Neural cell (in vitro differentiated cells): ENCODE results near the gene UBL4A. TPM values are rescaled to one million over a fixed set of nuclear protein-coding genes. Genes with fewer than 3 reads are reported as not detected.
A peak's percentile ranks its signal among the peaks of the same experiment; 100 is the strongest.

ENCODE experiments used
- H2AFZ ChIP-seq: fragments of 200-600, 300-800 bp; sonication (generic), shearing (Covaris generic); 2 replicates; pipeline ENCODE4 v1.6.0; 2014; ENCODE audit warnings: low read depth, mild to moderate bottlenecking, antibody characterized with exemption, low read length, moderate library complexity
- H3F3A ChIP-seq: fragments of 200-600 bp; shearing (Covaris generic); 2 replicates; pipeline ENCODE4 v1.6.1; 2016; ENCODE audit warnings: mild to moderate bottlenecking, moderate library complexity, mixed read lengths, antibody characterized with exemption, low read length; ENCODE audit not compliant: insufficient read depth, poor library complexity, severe bottlenecking
- H3K27ac ChIP-seq: fragments of 200-600, 300-800 bp; sonication (generic), shearing (Covaris generic); 2 replicates; pipeline ENCODE4 v1.5.1; 2014; ENCODE audit warnings: mild to moderate bottlenecking, low read length, moderate library complexity
- H3K27me3 ChIP-seq: fragments of 300-800, 200-600 bp; sonication (generic), shearing (Covaris generic); 2 replicates; pipeline ENCODE4 v1.6.0; 2014; ENCODE audit warnings: mild to moderate bottlenecking, low read depth, low read length, moderate library complexity; ENCODE audit not compliant: insufficient read depth
- H3K36me3 ChIP-seq: fragments of 300-800, 200-600 bp; sonication (generic), shearing (Covaris generic); 2 replicates; pipeline ENCODE4 v1.5.1; 2014; ENCODE audit warnings: mild to moderate bottlenecking, antibody characterized with exemption, low read length, moderate library complexity; ENCODE audit not compliant: insufficient read depth
- H3K4me2 ChIP-seq: fragments of 300-800, 200-600 bp; sonication (generic), shearing (Covaris generic); 2 replicates; pipeline ENCODE4 v1.6.0; 2014; ENCODE audit warnings: mild to moderate bottlenecking, low read length
- H3K4me3 ChIP-seq: fragments of 300-800, 200-600 bp; sonication (generic), shearing (Covaris generic); 2 replicates; pipeline ENCODE4 v1.5.1; 2014; ENCODE audit warnings: mild to moderate bottlenecking, low read length, moderate library complexity
- H3K79me2 ChIP-seq: fragments of 200-600 bp; shearing (Covaris generic); replicated peaks from 2 replicates; pipeline ENCODE4 v1.6.0; 2014; ENCODE audit warnings: mild to moderate bottlenecking, low read length, moderate library complexity; ENCODE audit not compliant: insufficient read depth
- H3K9ac ChIP-seq: fragments of 300-800, 200-600 bp; sonication (generic), shearing (Covaris generic); 2 replicates; pipeline ENCODE4 v1.6.1; 2016; ENCODE audit warnings: mild to moderate bottlenecking, low read length, mixed read lengths
- H3K9me2 ChIP-seq: fragments of 200-600 bp; shearing (Covaris generic); 2 replicates; pipeline ENCODE4 v1.6.1; 2016; ENCODE audit warnings: mild to moderate bottlenecking, low read length, mixed read lengths; ENCODE audit not compliant: insufficient read depth
- H3K9me3 ChIP-seq: fragments of 200-600, 300-800 bp; sonication (generic), shearing (Covaris generic); 2 replicates; pipeline ENCODE4 v1.6.1; 2016; ENCODE audit warnings: mild to moderate bottlenecking, mixed run types, low read length, moderate library complexity, mixed read lengths
- H4K20me1 ChIP-seq: fragments of 200-600 bp; shearing (Covaris generic); 2 replicates; pipeline ENCODE4 v1.6.1; 2016; ENCODE audit warnings: mild to moderate bottlenecking, mixed run types; ENCODE audit not compliant: insufficient read depth
- EP300 ChIP-seq: fragments of 450-650 bp; conservative IDR thresholded peaks from 2 replicates; pipeline ENCODE4 v1.6.1; 2014; ENCODE audit warnings: antibody characterized with exemption, mild to moderate bottlenecking, moderate library complexity; ENCODE audit not compliant: poor library complexity, severe bottlenecking
- EZH2 ChIP-seq: fragments of 200-600, 300-800 bp; shearing (Covaris generic), sonication (generic); IDR thresholded peaks from 2 replicates; pipeline ENCODE4 v1.6.1; 2014; ENCODE audit warnings: antibody characterized with exemption, low read length, borderline replicate concordance, mild to moderate bottlenecking; ENCODE audit not compliant: insufficient read depth, poor library complexity, severe bottlenecking
- MXI1 ChIP-seq: fragments of 450-650 bp; conservative IDR thresholded peaks from 2 replicates; pipeline ENCODE4 v1.6.1; 2014; ENCODE audit warnings: antibody characterized with exemption, mild to moderate bottlenecking; ENCODE audit not compliant: poor library complexity, severe bottlenecking
- POLR2AphosphoS5 ChIP-seq: IDR thresholded peaks from 2 replicates; pipeline ENCODE4 v1.6.1; 2012
- RAD21 ChIP-seq: fragments of 450-650 bp; conservative IDR thresholded peaks from 2 replicates; pipeline ENCODE4 v1.6.1; 2014; ENCODE audit warnings: antibody characterized with exemption, mild to moderate bottlenecking, moderate library complexity
- REST ChIP-seq: IDR thresholded peaks from 2 replicates; pipeline ENCODE4 v1.6.1; 2012; ENCODE audit warnings: borderline replicate concordance
- SMC3 ChIP-seq: fragments of 450-650 bp; conservative IDR thresholded peaks from 2 replicates; pipeline ENCODE4 v1.6.1; 2014; ENCODE audit warnings: antibody characterized with exemption, mild to moderate bottlenecking, moderate library complexity; ENCODE audit not compliant: poor library complexity
- TAF1 ChIP-seq: IDR thresholded peaks from 2 replicates; pipeline ENCODE4 v1.6.1; 2012; ENCODE audit warnings: low read depth
- polyA plus RNA-seq: library from polyadenylated mRNA; depleted of rRNA; stranded (reverse); fragments of >200 nt; gene quantifications from 2 replicates; pipeline ENCODE4 v1.2.3, GENCODE V29; 2014
- TF ChIP-seq, protein P1 (sequence below): fragments of 450-650 bp; IDR thresholded peaks from 2 replicates; pipeline ENCODE4 v1.5.1; 2014; ENCODE audit warnings: antibody characterized with exemption, mild to moderate bottlenecking, moderate library complexity; ENCODE audit not compliant: poor library complexity, severe bottlenecking

The UBL4A gene
- polyA plus RNA-seq, 1 donor from 2014 or later, result 28.5 TPM

- Histone ChIP-seq H3K9ac (peak within 1 kb of the TSS; percentile 74), H3K36me3 (no peaks in the 10 kb centered on the region), H3K9me2 (no peaks in the 10 kb centered on the region), H3K27me3 (no peaks in the 10 kb centered on the region), H2AFZ (peak within 1 kb of the TSS; percentile 40), H4K20me1 (no peaks in the 10 kb centered on the region), H3K27ac (peak within 1 kb of the TSS; percentile 81), H3F3A (no peaks in the 10 kb centered on the region), H3K4me2 (peak within 1 kb of the TSS; percentile 25), H3K9me3 (no peaks in the 10 kb centered on the region), H3K79me2 (no peaks in the 10 kb centered on the region), H3K4me3 (peak within 1 kb of the TSS; percentile 67)
- peak; percentile 47 for TF ChIP-seq REST
- TF ChIP-seq EZH2, result no peak
- TF ChIP-seq, protein P1, sequence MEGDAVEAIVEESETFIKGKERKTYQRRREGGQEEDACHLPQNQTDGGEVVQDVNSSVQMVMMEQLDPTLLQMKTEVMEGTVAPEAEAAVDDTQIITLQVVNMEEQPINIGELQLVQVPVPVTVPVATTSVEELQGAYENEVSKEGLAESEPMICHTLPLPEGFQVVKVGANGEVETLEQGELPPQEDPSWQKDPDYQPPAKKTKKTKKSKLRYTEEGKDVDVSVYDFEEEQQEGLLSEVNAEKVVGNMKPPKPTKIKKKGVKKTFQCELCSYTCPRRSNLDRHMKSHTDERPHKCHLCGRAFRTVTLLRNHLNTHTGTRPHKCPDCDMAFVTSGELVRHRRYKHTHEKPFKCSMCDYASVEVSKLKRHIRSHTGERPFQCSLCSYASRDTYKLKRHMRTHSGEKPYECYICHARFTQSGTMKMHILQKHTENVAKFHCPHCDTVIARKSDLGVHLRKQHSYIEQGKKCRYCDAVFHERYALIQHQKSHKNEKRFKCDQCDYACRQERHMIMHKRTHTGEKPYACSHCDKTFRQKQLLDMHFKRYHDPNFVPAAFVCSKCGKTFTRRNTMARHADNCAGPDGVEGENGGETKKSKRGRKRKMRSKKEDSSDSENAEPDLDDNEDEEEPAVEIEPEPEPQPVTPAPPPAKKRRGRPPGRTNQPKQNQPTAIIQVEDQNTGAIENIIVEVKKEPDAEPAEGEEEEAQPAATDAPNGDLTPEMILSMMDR, result peak; percentile 15
- no peak for TF ChIP-seq EP300
- peak; percentile 71 for TF ChIP-seq POLR2AphosphoS5
- peak; percentile 7 for TF ChIP-seq SMC3
- TF ChIP-seq RAD21, result no peak
These were observed 4.1 kb upstream of the UBL4A start, which contains the start of gene SLC10A3 for GRCh38 chrX:154490414-154491083. TSS of gene SLC10A3 (minus strand) at chrX:154490629. CDS start at chrX:154488940, 1,689 bp downstream.

DNA sequence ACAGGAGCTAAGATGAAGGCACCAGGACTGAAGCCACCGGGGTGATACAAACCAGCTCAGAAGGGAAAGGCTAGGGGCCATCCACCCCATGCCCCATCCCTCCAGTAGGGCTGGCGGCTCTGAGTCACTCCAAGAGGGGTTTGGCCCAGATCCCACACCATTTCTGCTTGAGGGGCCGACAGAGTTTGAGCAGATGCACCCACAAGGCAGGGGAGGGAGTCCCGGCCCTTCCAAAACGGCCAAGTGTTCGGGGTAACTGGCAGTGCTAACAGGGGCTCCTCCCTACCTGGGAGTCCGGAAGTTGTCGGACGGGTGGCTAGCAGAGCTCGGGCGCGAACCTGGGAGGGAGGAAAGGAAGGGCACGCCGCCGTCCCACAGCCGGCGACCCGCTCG, 3.6 kb upstream of the UBL4A start:
- Histone ChIP-seq H3K36me3 (no peaks in the 10 kb centered on the region), H3K79me2 (no peaks in the 10 kb centered on the region), H3F3A (no peaks in the 10 kb centered on the region), H3K4me3 (peak overlapping the region; percentile 67), H3K4me2 (peak overlapping the region; percentile 25), H3K9ac (peak overlapping the region; percentile 74), H3K27ac (peak overlapping the region; percentile 45), H3K9me2 (no peaks in the 10 kb centered on the region), H3K27me3 (no peaks in the 10 kb centered on the region), H4K20me1 (no peaks in the 10 kb centered on the region), H2AFZ (peak overlapping the region; percentile 8), H3K9me3 (no peaks in the 10 kb centered on the region)
- TF ChIP-seq TAF1, result no peak

DNA sequence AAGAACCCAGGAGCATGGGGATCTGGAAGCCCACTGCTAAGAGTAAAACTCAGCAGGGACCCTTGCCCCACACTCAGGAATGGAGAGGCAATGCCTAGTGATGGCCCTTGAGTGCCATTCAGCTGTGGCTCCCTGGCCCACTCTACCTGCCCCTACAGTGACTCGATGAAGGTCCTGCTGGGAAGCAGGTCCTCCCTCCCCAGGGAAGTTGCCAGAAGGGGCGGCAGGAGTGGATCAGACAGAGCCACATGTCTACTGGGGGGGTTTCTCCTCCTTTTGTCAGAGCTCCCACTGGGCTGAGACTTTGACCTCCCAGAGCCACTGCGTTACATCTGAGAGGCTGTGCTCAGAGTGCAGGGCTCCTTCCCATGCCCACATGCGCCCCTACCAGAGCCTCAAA, 2.8 kb upstream of the UBL4A start:
- Histone ChIP-seq H3F3A (no peaks in the 10 kb centered on the region), H3K36me3 (no peaks in the 10 kb centered on the region), H3K9ac (no peak overlapping the region), H3K9me3 (no peaks in the 10 kb centered on the region), H4K20me1 (no peaks in the 10 kb centered on the region), H2AFZ (no peak overlapping the region), H3K27me3 (no peaks in the 10 kb centered on the region), H3K79me2 (no peaks in the 10 kb centered on the region), H3K9me2 (no peaks in the 10 kb centered on the region), H3K27ac (no peak overlapping the region), H3K4me2 (no peak overlapping the region), H3K4me3 (peak overlapping the region; percentile 67)
- TF ChIP-seq TAF1 (no peak), RAD21 (no peak), EZH2 (no peak), MXI1 (no peak), REST (no peak), EP300 (no peak), POLR2AphosphoS5 (no peak), SMC3 (no peak)
- TF ChIP-seq, protein P1, result no peak
